ENCODE data around the gene LRRFIP1.

LRRFIP1 gene

DNA sequence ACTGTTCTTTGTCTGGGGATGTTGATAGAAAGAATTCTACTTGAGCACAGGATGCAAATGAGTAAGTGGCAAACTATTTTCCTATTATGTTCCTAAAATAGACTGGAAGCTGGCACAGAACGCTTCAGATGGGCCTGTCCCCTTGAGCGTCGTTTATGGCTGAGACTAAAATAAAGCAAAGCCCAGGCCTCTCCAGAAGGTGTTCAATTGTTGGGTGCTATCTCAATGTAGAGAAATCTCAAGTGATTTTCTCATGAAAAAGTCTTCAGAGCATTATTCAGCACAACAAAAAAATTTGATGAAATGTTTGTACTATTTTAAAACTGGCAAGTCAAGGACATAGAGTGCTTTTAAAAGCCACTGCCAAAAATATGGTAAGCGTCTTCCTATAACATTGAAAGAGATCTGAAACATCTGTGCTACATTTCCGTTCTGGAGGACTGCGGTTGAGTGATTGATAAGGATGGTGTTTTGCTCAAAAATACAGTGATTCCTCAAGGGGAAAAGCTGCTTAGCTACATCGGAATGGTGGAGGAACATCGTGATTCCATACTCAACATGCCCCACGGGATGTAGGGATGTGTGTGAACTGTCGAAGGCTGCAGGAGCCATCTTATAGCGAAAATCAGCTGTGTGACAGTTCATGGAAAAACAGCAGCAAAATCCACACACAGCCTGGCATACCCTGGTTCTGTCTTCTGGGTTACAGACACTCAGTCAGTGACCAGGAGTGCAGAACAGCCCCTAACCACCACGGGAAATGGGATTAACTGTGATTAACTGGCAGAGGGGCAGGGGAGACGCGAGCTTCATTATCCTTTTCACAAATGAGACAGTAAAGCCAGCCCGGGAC, 10.4 kb upstream of the LRRFIP1 start:
- peak; percentile 20 for DNase-seq (ENCODE audit: low spot score)

DNA sequence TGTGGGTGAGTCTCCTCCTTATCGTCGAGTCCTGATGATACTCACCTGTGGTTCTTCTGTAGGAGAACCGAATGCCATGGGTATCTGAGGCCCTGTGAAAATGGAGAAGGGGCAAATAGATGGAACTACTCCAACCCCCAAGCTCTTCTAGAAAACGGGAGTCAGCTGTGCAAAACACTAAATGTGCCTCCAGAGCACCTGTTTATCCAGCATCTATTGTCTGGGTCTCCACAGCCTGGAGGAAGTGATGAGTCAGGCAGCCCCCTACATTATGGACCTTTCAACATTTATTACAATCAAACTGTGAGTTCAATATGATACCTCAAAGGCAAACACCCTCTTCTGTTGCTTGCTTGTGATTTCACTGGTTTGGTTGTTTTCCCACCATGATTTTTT, 9.8 kb upstream of the LRRFIP1 start:
- no peak for DNase-seq (ENCODE audit: low spot score)

DNA sequence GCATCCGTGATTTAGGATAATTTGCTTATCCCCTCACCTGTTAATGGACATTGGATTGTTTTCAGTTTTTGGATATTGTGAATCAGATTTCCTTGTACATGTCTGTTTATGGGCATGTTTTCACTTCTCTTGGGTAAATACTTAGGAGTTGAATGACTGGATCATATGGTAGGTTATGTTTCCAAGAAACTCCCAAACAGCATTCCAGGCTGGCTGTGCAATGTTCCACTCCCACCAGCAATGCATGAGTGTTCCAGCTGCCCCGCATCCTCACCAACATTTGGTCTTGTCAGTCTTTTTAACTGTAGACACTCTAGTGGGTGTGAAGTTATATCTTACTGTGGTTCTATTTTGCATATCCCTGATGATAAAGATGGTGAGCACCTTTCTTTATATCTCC, 8.9 kb upstream of the LRRFIP1 start:
- DNase-seq (ENCODE audit: low spot score): no peak

DNA sequence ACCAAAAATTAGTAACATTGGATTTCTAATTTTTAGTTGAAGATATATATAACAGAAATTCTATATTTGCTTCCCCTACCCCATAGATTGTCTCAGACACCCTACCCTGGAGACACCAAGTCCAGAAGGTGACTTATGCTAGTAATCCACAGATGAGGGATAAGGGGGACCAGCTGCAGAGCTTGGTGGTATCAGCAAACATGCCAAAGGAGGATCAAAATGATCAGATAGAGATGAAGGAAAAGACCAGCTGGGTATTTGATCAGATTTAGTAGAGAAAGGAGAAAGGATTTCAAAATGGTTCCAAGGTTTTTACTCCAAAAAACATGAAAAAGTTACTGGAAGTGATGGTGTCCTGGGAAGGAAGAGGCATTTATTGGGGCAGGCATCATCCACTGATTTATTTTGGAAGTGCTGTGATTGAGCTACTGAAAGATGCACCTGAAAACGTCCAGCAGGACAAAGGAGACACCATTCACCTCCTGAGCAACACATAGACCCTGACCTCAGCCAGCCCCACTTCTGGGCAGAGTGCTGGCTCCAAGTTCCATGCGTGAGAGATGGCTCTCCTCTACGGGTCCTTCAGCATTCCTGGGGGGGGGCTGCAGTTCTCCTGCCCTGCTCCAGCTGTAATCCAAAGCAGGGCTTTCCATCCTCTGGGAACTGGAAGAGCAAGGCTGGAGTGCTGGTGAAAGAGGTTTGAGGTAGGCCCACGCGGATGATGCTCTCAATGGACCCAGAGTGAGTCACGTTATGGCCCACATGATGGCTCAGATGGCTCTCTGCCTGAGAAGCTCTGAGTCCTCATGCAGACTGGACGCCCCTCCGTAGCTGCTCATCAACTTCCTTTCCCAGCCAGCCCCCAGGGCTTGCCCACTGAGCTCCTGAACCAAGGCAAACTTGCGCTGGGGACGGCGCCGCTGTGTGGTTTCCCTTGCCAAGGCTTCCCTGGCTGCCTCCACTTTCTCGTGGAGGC, 3.7 kb upstream of the LRRFIP1 start:
- no peak for DNase-seq (ENCODE audit: low spot score)

DNA sequence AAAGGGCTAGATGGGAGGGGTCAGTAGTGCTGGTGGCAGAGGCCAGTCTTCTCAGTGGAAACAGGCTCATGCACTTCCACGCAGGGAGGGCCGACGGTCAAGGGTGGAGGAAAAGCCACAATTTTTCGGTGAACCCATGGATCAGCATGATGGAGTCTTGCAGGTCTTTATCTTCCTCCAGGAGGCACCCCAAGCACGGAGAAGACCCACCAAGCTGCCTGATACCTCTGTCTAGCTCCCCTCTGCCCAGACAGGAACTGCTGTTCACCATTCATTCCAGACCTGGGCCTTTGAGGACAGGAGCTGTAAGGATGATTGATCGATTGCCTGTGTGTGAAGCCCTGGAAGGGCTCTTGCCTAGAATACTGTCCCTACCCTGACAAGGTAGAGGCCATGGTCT, 2.8 kb upstream of the LRRFIP1 start:
- no peak for DNase-seq (ENCODE audit: low spot score)

DNA sequence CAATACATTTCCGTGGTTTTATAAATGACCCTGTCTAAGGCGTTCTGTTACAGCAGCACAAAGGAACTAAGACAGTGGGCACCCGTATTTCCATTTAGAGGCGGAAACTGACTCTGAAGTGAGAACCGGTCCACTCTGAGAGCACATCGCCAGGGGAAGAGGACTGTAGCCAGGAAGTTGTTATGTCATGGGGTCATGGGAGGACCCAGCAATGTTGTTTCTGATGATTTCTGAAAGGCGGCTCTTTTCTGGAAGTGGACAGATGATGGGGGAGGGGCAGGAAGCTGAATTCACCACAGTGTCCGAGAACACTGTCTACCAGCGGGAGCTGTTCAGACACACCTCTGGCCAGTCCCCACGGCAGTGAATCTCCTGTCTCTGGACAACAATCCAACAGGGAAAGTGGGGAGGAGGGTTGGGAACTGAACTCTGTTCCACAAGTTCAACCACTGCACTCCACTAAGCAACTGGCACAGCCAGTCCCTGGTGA, 2.1 kb upstream of the LRRFIP1 start:
- no peak for DNase-seq (ENCODE audit: low spot score)

DNA sequence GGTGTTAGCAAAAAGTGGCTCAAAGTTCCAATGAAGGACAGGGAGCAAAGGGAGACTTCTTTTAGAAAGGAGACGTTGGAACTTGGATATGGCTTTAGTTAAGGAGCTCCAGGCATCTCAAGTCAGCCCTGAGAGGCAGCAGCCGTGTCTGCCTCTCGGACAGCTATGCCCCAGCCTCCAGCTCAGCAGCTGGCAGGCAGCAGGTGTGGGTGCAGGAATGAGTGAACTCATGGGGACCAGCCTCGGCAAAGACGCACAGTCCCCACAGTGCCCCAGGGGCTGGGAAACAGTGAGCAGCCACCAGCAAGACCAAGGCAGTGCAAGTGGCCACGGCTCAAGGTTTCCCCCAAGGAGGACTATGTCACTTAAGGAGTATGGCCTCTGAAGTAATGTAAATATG, 1.6 kb upstream of the LRRFIP1 start:
- DNase-seq (ENCODE audit: low spot score): no peak

DNA sequence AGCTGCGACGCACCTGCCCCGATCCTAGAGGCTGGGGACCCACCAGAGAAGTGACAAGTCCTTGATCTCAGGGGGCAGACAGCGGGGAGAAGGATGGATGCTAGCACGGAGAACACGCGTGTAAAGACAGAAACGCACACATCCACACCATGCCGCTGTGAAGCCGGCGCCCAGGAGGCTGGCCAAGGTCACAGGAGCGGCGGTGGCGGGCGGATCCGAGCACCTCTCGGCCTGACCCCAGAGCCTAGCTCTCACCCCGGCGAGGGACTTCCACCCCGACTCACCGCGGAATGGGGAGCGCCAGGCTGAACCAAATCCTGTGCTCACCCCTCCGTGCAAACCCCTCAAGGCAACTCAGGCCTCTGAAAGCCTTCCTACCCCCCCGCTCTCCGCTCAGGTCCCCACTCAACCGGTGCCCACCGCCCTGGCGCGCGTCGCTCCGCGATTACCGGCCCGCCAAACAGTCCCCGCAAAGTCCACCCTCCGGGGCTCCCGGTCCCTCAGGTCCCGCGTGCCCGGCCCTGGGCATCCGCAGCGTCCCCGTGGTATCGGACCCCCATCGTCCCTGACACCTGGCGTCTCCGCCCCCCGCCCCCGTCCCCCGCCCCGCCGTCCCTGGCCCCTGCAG, 460 bp upstream of the LRRFIP1 start:
- no peak for DNase-seq (ENCODE audit: low spot score)

DNA sequence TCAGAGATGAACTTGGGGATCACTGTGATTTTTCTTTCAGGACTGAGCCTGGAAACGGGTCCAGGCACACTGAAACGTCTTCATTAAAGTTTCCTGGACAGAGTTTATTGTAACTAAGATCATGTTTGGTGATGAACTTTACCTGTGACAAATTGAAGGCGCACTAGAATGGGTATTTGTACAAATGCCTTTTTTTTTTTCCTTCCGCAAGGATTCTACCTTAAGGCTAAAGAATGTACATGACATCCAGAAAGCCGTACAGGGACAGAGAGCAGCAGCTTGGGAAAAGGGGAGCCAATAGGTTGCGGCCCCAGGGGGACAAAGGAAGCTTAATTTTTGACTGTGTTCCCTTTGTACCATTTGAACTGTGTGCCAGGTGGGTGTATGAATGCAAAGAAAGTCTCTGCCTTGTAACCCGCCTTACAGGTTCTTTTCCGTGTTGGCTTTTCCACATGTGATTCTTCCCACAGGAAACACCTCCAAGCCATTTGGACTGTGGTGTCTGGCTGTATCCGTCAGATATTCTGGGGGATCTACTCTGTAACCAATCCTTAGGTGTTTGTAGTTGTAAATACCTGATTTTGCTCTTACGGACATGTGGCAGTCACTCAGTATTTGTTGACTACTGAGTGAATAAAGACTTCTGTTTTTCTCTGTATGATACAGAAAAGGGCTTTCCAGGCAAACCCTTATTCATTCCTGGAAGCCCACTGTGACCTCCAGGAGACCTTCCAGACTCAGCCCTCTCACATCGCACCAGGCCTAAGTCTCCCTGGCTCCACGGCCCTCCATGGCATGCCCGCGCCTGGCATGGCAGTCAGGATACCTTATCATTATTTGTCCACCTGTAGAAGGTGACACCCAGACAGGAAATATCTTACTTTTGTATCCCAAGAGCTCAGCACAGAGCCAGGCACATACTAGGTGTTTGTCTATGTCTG, 1.1 kb downstream of the LRRFIP1 start:
- no peak for DNase-seq (ENCODE audit: low spot score)

DNA sequence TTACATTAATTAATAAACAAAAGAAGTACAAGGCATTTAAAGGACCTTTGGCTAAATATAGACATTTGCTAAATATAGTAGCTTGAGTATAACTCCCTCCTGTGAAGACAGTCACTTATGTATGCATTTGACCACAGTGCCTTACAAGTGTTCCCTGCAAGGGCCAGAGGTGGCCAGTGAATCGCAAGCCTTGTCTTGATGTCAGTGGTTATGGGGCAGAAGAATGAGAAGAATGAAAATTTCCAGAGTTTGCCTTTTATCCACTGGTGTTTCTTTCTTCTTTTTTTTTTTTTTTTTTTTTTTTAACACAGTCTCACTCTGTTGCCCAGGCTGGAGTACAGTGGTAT, 1.8 kb downstream of the LRRFIP1 start:
- no peak for DNase-seq (ENCODE audit: low spot score)

DNA sequence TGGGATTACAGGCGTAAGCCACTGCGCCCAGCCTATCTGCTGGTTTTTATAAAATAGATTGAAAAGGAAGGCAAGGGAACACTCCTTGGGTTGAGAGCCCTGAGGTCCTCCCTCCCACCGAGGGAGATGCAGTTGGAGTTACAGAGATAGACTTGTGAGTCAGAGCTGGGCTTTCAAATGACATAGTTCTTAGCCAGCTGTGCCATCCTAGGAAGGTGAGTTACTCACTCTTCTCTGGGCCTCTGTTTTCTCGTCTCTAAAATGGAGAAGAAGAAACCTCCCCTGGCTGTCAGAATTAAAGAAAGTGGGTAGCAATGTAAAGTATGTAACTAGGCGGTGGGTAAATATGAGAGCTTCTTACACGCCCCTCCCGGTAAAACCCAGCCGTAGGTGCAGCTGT, 2.4 kb downstream of the LRRFIP1 start:
- no peak for DNase-seq (ENCODE audit: low spot score)

DNA sequence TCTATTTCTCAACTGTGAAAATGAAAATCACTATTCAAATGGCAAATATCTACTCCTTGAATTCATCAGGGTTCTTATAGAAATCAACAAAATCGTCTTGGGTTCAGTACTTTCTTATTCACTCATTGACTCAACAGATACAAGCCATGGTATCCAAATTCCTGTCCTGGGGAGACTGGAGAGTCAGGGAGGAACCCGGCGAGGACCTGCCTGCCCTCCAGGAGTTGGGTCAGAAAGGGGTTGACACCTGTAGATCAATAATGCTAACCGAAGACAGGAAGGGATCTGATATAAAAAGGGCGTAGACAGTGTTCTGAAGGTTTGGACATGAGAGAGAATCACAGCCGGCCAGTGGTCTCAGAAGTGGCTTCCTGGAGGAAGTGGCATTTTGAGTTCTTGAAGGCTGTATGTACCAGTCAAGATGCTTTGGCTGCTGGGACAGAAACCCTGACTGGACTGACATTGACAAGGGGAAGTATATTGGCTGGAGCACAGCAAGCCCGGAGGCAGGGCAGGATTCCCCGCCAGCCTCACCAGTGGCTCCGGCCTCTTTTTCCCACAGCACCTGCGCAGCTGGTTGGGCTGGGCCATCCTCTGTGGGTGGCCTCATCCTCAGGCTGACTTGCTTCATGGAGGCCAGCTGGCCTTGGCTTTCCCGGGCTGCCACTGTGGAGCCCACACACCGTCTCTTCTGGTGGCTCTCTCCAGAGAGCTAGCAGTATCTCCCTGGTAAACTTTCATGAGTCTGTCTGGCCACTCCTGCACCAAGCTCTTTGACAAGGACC, 3.0 kb downstream of the LRRFIP1 start:
- no peak for DNase-seq (ENCODE audit: low spot score)

DNA sequence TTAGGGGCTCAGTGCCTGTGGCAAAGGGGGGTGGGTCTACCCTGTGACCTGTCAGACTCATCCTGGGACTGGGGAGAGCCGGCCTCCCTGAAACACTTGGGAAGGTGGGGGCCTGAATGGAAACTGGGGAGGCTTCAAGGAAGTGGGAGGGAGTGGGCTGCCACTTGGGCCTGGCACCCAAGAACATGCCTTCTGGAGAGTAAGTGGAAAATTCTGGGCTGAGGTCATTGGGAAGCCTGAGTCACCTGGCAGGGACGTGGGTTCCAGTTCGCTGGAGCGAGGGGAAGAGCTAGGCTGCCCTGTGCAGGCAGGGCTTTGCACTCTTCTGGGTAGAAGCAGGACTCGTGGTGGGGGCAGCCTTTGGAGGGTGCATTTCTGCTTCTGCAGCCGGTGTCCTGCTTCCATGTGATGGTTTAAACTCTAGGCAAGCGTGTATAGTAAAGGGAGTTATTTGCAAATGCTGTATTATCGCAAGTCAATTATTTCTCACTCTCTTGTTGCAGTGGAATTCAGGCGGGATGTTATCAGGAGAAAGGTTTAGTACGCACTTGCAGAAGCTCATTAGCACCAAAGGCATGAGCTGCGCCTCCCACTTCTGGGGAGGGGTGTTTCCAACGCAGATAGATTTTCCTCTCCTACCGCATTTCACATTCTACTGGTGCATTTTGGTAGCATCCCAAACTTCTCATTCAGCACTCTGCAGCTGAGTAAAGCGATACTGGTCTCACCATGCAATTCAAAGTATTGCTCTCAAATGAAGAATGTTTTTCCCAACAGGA, 3.8 kb downstream of the LRRFIP1 start:
- DNase-seq (ENCODE audit: low spot score): no peak

DNA sequence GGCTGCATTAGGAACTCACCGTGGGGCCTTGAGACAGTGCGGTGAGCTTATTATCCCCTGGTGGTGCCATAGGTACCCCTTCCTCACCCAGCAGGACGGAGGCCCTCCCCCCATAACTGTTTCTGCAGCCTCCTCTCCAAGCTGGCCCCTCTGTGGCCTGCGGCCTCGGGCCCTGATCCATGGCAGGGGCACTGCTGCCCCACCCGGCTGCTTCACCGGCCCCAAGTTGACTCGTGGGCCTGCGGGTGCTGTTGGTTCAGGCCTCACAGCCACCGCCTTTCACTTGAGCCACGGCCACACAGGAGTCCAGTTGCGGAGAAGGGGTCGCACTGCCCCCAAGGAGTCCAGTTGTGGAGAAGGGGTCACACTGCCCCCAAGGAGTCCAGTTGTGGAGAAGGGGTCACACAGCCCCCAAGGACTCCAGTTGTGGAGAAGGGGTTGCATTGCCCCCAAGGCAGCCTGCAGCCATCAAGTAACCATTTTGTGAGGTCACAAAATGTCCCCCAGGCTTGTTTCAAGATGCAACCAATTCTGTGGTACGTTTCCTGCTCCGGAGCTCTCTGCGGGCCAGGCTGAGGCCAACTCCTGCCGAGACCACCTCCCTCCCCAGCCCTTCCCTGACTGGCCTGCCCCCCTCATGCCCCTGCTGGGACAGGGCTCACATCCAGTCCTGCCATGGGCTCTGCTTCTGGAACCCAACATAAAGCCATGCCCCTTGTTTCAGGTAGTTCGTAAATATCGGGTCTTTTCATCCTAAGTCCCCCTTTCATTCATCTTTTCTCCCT, 4.6 kb downstream of the LRRFIP1 start:
- DNase-seq (ENCODE audit: low spot score): no peak

DNA sequence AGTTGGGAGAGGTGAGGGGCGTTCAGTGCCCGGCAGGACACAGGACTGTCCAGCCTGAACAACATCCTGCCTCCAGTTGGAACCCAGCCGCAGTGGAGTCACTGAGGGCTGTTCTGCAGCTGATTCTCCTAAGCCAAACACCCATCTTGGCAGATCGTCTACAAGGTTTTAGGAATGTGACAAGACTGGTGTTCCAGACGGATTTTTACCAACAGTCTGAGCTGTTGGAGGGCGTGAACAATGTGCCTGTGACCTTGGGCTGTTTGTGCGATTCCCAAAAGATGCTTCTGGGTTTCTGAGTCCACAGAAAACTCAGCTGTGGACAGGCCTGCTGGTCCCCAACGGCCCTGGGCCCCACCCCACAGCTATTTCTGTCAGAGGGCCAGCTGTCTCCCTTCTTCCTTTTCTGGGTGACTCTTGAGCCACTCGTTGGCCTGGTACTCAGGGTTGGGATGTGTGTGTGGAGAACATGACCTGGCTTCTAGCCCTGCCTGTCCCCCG, 5.7 kb downstream of the LRRFIP1 start:
- no peak for DNase-seq (ENCODE audit: low spot score)

DNA sequence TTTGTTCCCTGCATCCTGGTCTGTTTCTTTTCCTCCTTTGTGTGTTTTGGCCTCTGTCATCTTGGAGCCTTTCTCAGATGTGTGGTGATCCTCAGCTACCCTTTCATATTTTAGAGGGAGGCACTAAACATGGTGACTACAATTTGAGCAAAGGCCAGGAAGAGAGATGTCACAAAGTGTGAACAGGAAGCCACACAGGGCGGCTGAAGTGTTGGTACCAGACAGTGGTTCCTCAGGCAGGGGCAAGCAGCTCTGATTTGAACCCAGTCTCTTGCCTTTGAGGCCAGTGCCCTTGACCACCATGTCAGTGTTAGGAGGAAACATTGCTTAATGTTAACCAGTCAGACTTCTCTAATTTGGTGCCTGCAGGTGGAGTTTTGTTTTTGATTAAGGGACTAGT, 9.2 kb downstream of the LRRFIP1 start:
- DNase-seq (ENCODE audit: low spot score): no peak

DNA sequence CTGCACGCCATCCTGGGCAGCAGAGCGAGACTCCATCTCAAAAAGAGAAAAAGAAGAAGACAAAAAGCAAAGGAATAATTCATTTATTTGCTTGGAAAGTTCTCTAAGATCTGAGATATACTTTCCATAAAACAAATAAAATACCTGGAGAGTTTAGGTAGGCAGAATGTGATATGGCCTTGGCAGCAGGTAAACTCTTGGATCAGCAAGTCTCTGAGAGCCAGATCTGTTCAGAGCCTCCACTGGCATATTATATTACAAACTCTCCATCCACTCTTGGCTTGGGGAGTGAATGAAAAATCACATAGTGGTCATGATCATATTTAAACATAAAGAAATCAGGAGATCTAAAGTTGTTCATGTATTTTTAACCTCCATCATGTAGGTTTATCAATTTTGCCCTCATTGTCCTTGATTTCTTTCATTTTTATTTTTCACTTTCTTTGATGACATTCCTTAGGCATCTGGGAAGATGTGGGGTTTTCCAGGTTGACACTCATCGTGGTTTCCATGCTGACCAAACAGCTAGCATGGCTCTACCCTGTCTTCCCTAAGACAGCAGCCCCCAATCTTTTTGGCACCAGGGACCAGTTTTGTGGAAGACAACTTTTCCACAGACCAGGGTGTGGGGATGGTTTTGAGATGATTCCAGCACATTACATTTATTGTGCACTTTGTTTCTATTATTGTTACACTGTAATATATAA, 10.2 kb downstream of the LRRFIP1 start:
- no peak for DNase-seq (ENCODE audit: low spot score)

DNA sequence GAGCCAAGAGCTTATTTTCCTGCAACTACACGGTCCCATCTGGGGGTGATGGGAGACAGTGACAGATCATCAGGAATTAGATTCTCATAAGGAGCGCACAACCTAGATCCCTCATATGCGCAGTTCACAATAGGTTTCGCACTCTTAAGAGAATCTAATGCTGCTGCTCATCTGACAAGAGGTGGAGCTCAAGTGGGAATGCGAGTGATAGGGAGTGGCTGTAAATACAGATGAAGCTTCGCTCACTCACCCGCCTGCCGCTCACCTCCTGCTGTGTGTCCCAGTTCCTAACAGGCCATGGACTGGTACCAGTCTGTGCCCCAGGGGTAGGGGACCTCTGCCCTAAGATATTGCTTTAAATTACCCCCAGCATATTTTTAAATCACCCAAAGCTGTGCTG, 10.8 kb downstream of the LRRFIP1 start:
- DNase-seq (ENCODE audit: low spot score): no peak

Measured in CD4-positive, alpha-beta T cell treated with Interleukin-6 at 100 ng/mL for 8 hours (primary cell).